ENCODE measurements around the gene TENM4.

The TENM4 gene

DNA sequence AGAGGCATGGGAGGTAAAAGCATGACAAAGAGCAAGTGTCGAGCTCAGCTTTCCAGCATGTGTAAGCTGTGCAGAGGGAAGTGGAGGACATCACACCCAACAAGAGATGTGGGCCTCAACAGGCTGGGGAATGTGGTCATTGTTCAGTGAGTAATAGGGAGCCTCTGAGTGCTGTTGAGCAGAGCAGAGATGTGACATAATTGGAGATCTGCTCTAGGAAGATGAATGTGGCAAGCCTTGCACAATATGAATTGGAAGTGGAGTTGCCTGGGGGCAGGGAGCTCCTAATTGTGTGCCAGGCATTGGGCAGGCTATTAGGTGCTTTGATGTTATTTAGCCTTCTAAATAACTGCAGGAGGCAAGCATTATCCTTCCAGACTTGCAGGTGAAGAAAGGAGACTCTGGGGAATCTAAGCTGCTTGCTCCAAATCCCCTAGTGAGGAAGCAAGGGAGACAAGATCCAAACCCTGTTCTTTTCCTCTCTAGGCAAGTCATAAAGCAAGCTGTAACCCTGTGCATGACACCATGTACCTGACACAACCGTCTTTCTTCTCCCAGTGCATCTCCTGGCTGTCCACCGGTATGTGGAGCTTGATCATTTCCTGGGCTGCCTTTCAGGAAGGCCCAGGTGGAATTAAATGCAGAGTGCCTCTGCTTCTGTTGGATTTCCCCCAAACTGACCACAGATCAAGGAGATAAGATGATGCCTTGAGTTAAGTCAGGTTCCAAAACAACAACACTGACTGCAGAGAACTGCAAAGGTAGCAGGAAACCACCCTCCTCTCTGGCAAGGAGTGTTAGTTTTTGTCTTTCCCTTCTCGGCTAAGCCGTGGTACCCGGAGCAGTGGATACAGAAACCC is 221.4 kb downstream of the TENM4 start:
- H3K27ac Mint-ChIP-seq = no peak overlapping the region

DNA sequence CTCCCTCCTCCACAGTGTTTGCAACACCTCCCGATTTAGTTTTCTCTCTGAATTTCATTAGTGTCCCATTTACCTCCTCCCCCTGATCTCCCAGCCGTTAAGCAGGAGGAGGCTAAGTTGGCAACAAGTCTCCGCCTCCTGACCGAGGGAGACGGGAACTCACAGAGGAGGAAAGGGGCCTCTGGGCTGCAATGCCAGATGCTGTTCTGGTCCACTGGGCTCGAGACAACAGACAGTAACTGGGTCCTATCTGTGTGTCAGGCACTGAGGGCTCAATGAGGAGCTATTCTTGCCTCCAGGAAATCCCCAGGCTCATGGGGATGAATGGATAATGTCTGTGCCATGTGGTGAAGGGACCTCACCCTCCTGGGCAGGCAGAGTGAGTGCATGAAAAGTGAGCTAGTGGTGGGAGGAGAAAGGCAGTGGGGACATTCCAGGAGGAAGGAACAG is 228.1 kb downstream of the TENM4 start:
- H3K27ac Mint-ChIP-seq = no peak overlapping the region
- H3K27me3 Mint-ChIP-seq = no peaks in the 10 kb centered on the region
- H3K4me1 Mint-ChIP-seq (ENCODE audit: low read depth) = no peaks in the 10 kb centered on the region
- no peaks in the 10 kb centered on the region for H3K9me3 Mint-ChIP-seq (ENCODE audit: low read depth)
- H3K4me3 Mint-ChIP-seq = no peak overlapping the region
- no peaks in the 10 kb centered on the region for H3K36me3 Mint-ChIP-seq

More for the DNA sequence above, 221.4 kb downstream of the TENM4 start:
- no peaks in the 10 kb centered on the region for H3K9me3 Mint-ChIP-seq (ENCODE audit: low read depth)
- no peaks in the 10 kb centered on the region for H3K4me1 Mint-ChIP-seq (ENCODE audit: low read depth)
- peaks cover 8% of the 10 kb centered on the region for H3K27me3 Mint-ChIP-seq
- no peaks in the 10 kb centered on the region for H3K36me3 Mint-ChIP-seq
- H3K4me3 Mint-ChIP-seq = no peak overlapping the region

- no peak overlapping the region for H3K27ac Mint-ChIP-seq
- no peak overlapping the region for H3K4me3 Mint-ChIP-seq
- no peaks in the 10 kb centered on the region for H3K36me3 Mint-ChIP-seq
- no peaks in the 10 kb centered on the region for H3K4me1 Mint-ChIP-seq (ENCODE audit: low read depth)
- H3K27me3 Mint-ChIP-seq = no peaks in the 10 kb centered on the region
- no peaks in the 10 kb centered on the region for H3K9me3 Mint-ChIP-seq (ENCODE audit: low read depth)
These were observed 231.1 kb downstream of the TENM4 start for GRCh38 chr11:79209540-79210266.

DNA sequence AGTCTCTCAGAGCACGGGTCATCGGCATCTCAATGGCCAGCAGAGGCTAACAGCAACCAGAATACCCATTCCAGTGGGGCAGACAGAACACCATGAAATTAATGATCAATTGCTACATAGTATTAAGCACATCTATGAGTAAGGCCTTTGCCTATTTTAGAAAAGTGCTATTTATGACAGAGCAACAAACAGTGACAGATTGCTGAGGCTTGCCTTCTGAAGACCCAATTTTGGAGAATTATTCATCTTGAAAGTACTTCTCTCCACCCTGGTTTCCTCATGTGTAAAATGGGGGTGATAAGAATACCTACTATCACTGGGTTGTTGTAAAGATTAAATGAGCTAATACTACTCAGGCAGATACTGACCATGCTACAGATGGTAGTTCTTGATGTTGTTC is 232.7 kb downstream of the TENM4 start:
- Mint-ChIP-seq H3K4me1 (ENCODE audit: low read depth) (no peaks in the 10 kb centered on the region), H3K27ac (no peak overlapping the region), H3K27me3 (no peaks in the 10 kb centered on the region), H3K36me3 (no peaks in the 10 kb centered on the region), H3K9me3 (ENCODE audit: low read depth) (no peaks in the 10 kb centered on the region), H3K4me3 (no peak overlapping the region)

DNA sequence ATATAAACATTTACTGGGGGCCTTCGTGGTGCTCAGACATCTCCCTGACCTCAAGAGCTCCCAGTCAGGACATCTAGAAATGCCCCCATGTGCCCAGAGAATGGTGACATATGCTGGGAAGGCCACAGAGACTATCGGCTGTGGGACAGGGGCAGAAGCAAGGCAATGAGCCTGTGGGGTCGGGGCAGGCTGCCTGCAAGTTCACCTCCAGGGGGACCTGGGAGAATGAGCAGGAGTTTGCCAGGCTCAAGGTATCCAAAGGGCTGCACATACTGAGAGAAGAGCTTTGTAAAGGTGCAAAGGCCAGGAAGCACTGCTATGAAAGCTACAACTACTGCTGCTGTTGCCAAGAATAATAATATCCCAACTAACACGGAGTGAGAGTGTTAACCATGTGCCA is 233.9 kb downstream of the TENM4 start:
- Mint-ChIP-seq H3K27ac (no peak overlapping the region), H3K36me3 (no peaks in the 10 kb centered on the region), H3K4me1 (ENCODE audit: low read depth) (no peaks in the 10 kb centered on the region), H3K4me3 (no peak overlapping the region), H3K27me3 (no peaks in the 10 kb centered on the region), H3K9me3 (ENCODE audit: low read depth) (no peaks in the 10 kb centered on the region)

DNA sequence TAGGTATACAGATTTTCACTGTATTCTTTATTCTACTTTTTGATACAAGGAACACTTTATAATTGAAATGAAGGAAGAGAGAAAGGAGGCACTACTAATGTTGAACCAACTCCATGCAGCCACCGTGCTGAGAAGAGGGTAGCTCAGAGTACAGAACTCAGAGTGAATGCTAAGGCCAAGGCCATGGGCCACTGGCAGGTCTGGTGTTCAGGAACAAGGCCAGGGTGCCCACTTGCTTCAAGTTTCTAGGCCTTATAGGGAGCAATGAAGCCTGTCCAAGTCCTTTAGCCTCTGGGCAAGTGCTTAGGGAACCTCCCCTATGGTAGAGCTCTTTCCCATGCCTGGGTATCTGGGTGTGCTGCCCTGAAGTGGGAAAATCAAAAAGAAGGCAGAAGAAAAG is 235.0 kb downstream of the TENM4 start:
- Mint-ChIP-seq H3K36me3 (no peaks in the 10 kb centered on the region), H3K4me1 (ENCODE audit: low read depth) (no peaks in the 10 kb centered on the region), H3K4me3 (no peak overlapping the region), H3K9me3 (ENCODE audit: low read depth) (no peaks in the 10 kb centered on the region), H3K27me3 (no peaks in the 10 kb centered on the region), H3K27ac (no peak overlapping the region)

GRCh38 chr11:79201677-79202347 is 239.0 kb downstream of the TENM4 start:
- Mint-ChIP-seq H3K9me3 (ENCODE audit: low read depth) (no peaks in the 10 kb centered on the region), H3K27ac (no peak overlapping the region), H3K4me1 (ENCODE audit: low read depth) (no peaks in the 10 kb centered on the region)

DNA sequence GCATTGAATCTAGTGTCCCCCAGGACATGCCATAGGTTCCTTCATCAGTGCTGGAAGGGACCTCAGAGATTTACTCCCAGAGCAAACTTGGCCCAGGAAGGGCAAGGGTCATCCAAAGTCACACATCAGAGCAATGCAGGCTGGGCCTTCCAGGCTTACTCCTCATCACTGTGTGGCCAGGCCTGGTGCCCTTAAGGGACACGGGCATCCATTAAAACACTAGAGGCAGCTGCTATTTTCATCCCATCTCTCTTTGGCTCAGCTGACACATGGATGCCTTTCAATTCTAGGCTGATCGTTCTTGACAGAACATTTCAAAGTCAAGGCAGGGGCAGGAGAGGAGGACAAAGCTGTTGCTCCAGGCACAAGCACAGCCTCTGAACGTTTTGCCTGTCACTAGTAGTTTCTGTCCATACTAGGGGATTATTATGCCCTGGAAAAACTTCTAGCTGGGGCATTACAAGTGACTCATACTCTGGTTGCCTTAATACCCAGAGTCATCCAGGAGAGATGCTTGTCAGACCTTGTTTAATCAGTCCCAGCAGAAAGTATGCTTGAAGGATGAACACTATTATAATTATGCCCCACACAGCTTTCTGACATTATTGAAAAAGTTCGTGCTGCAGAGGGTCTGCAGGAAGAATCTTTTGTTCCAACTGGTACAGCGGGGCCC is 240.3 kb downstream of the TENM4 start:
- H3K4me3 Mint-ChIP-seq = no peak overlapping the region
- H3K4me1 Mint-ChIP-seq (ENCODE audit: low read depth) = no peaks in the 10 kb centered on the region
- no peaks in the 10 kb centered on the region for H3K36me3 Mint-ChIP-seq
- H3K27ac Mint-ChIP-seq = no peak overlapping the region
- H3K9me3 Mint-ChIP-seq (ENCODE audit: low read depth) = no peaks in the 10 kb centered on the region
- no peaks in the 10 kb centered on the region for H3K27me3 Mint-ChIP-seq

More at GRCh38 chr11:79201677-79202347, 239.0 kb downstream of the TENM4 start:
- H3K4me3 Mint-ChIP-seq = no peak overlapping the region
- H3K36me3 Mint-ChIP-seq = no peaks in the 10 kb centered on the region
- no peaks in the 10 kb centered on the region for H3K27me3 Mint-ChIP-seq

GRCh38 chr11:79199729-79200354 is 241.0 kb downstream of the TENM4 start:
- no peak overlapping the region for H3K4me3 Mint-ChIP-seq
- H3K27me3 Mint-ChIP-seq = no peaks in the 10 kb centered on the region
- H3K4me1 Mint-ChIP-seq (ENCODE audit: low read depth) = no peaks in the 10 kb centered on the region
- H3K9me3 Mint-ChIP-seq (ENCODE audit: low read depth) = no peaks in the 10 kb centered on the region
- no peak overlapping the region for H3K27ac Mint-ChIP-seq
- no peaks in the 10 kb centered on the region for H3K36me3 Mint-ChIP-seq

GRCh38 chr11:79198898-79199250 is 242.0 kb downstream of the TENM4 start:
- no peak overlapping the region for H3K27ac Mint-ChIP-seq

GRCh38 chr11:79198203-79198897 is 242.5 kb downstream of the TENM4 start:
- Mint-ChIP-seq H3K27ac (no peak overlapping the region), H3K4me1 (ENCODE audit: low read depth) (no peaks in the 10 kb centered on the region), H3K27me3 (peaks cover 2% of the 10 kb centered on the region), H3K4me3 (no peak overlapping the region), H3K9me3 (ENCODE audit: low read depth) (no peaks in the 10 kb centered on the region), H3K36me3 (no peaks in the 10 kb centered on the region)

More at GRCh38 chr11:79198898-79199250, 242.0 kb downstream of the TENM4 start:
- H3K4me3 Mint-ChIP-seq = no peak overlapping the region
- peaks cover 2% of the 10 kb centered on the region for H3K27me3 Mint-ChIP-seq
- no peaks in the 10 kb centered on the region for H3K9me3 Mint-ChIP-seq (ENCODE audit: low read depth)
- H3K36me3 Mint-ChIP-seq = no peaks in the 10 kb centered on the region
- no peaks in the 10 kb centered on the region for H3K4me1 Mint-ChIP-seq (ENCODE audit: low read depth)

DNA sequence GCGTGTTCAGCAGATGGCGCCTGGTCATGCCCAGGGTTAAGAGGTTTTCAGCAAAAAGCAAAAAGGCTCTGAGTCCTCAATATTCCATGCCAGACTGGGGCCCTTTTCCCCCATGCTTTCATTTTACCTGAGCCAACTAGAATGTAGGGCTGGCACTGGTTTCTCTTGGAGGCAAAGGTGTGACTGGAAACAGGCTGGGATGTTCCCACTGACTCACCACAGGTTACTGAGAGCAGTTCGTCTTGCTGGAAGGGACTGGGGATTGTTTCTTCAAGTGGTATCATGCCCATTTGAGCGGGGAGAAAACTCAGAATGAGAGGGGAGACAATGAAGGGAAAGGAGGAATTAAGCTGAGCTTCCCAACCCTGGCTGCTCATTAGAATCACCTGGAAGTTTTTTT is 243.9 kb downstream of the TENM4 start:
- Mint-ChIP-seq H3K27ac (no peak overlapping the region), H3K4me3 (no peak overlapping the region), H3K9me3 (ENCODE audit: low read depth) (no peaks in the 10 kb centered on the region), H3K4me1 (ENCODE audit: low read depth) (no peaks in the 10 kb centered on the region), H3K36me3 (no peaks in the 10 kb centered on the region), H3K27me3 (peaks cover 2% of the 10 kb centered on the region)

DNA sequence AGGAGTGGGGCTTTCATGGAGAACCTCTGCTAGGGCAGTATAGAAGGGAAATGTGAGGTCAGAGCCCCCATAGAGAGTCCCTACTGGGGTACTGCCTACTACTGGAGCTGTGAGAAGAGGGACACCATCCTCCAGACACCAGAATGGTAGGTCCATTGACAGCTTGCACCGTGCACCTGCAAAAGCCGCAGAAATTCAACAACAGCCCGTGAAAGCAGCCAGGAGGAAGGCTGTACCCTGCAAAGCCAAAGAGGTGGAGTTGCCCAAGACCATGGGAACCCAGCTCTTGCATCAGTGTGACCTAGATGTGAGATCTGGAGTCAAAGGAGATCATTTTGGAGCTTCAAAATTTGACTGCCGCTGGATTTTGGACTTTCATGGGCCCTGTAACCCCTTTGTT is 245.6 kb downstream of the TENM4 start:
- Mint-ChIP-seq H3K36me3 (no peaks in the 10 kb centered on the region), H3K27ac (no peak overlapping the region), H3K27me3 (peaks cover 2% of the 10 kb centered on the region), H3K4me3 (no peak overlapping the region), H3K9me3 (ENCODE audit: low read depth) (no peaks in the 10 kb centered on the region), H3K4me1 (ENCODE audit: low read depth) (no peaks in the 10 kb centered on the region)
